GM19467 (cell line): Measurements from ENCODE around the gene TSSK6.
A peak's percentile ranks its signal among the peaks of the same experiment; 100 is the strongest.

ENCODE experiments used
- ATAC-seq: cut with Tn5 transposase; IDR thresholded peaks from one replicate; pipeline ENCODE4 v1.9.1; 2021; ENCODE audit warnings: mild to moderate bottlenecking, moderate library complexity; ENCODE audit not compliant: unreplicated experiment

TSSK6 gene

GRCh38 chr19:19531951-19532805 lies 16.8 kb upstream of the TSSK6 start:
- ATAC-seq = no peak

GRCh38 chr19:19530889-19531288 lies 15.5 kb upstream of the TSSK6 start:
- no peak for ATAC-seq

- ATAC-seq = no peak
These were observed 15.1 kb upstream of the TSSK6 start for GRCh38 chr19:19530423-19530804.

- ATAC-seq = no peak
These were observed 14.6 kb upstream of the TSSK6 start for GRCh38 chr19:19529783-19530422.

GRCh38 chr19:19528721-19529490 lies 13.6 kb upstream of the TSSK6 start, which contains the start of gene YJEFN3:
TSS of gene YJEFN3 (plus strand) at chr19:19528911. CDS start at chr19:19528933, 22 bp downstream.
- ATAC-seq = no peak

GRCh38 chr19:19527674-19528625 lies 12.6 kb upstream of the TSSK6 start:
- no peak for ATAC-seq

- no peak for ATAC-seq
These were observed 12.0 kb upstream of the TSSK6 start for GRCh38 chr19:19527371-19527656.

- no peak for ATAC-seq
These were observed 11.4 kb upstream of the TSSK6 start for GRCh38 chr19:19526581-19527370.

- ATAC-seq = no peak
These were observed 10.4 kb upstream of the TSSK6 start for GRCh38 chr19:19525611-19526380.

- ATAC-seq = no peak
These were observed 8.7 kb upstream of the TSSK6 start for GRCh38 chr19:19524053-19524452.

GRCh38 chr19:19523177-19523576 lies 7.8 kb upstream of the TSSK6 start:
- no peak for ATAC-seq

- ATAC-seq = no peak
These were observed 5.6 kb upstream of the TSSK6 start for GRCh38 chr19:19520989-19521388.

- no peak for ATAC-seq
These were observed 1.9 kb upstream of the TSSK6 start for GRCh38 chr19:19517235-19517619.

- ATAC-seq = peak; percentile 89
These were observed 533 bp upstream of the TSSK6 start, which contains the start of gene NDUFA13 for GRCh38 chr19:19515642-19516519. TSS of gene NDUFA13 (plus strand) at chr19:19516225. CDS start at chr19:19516239, 14 bp downstream.

GRCh38 chr19:19514215-19514657 lies 1.1 kb downstream of the TSSK6 start:
- ATAC-seq = no peak

GRCh38 chr19:19513682-19514081 lies 1.7 kb downstream of the TSSK6 start:
- ATAC-seq = no peak

- no peak for ATAC-seq
These were observed 4.9 kb downstream of the TSSK6 start for GRCh38 chr19:19510432-19510831.

GRCh38 chr19:19508217-19508616 lies 7.1 kb downstream of the TSSK6 start:
- ATAC-seq = no peak
